MM.1S (cell line): ENCODE data around the gene APOH.

Experiments
- CTCF ChIP-seq: fragments of 300-600 bp; sonication (generic); IDR thresholded peaks from 2 replicates; pipeline ENCODE4 v1.5.1; 2016; ENCODE audit warnings: antibody characterized with exemption, low read length, mixed read lengths
- EZH2 ChIP-seq: fragments of 300-600 bp; sonication (generic); optimal IDR thresholded peaks from 2 replicates; pipeline ENCODE3; 2017; ENCODE audit warnings: low read depth, mild to moderate bottlenecking, antibody characterized with exemption, low read length, mixed read lengths
- EZH2phosphoT487 ChIP-seq: fragments of 300-600 bp; sonication (generic); IDR thresholded peaks from 2 replicates; pipeline ENCODE4 v1.6.1; 2018; ENCODE audit warnings: antibody characterized with exemption, low read length

GRCh38 chr17:66178642-66179041 is 50.6 kb downstream of the APOH start:
- TF ChIP-seq EZH2: no peak
- no peak for TF ChIP-seq CTCF
- TF ChIP-seq EZH2phosphoT487: no peak
